Kidney (tissue), 14 donors: ENCODE measurements around the gene GSTK1. TPM values are rescaled to one million over a fixed set of nuclear protein-coding genes. Genes with fewer than 3 reads are reported as not detected.

Experiments
- DNase-seq, 5 donors: peaks; one replicate each; pipeline ENCODE4 v3.0.0-alpha.2; 2013 to 2020
- FAIRE-seq: peaks from 2 replicates; lab custom pipeline; 2012; peaks lifted over from hg19 to GRCh38; lab: Jason Lieb, UNC
- H3K27ac ChIP-seq, 2 donors: one replicate each; pipeline ENCODE4 v1.7.0; 2013; ENCODE audit warnings: low read depth in 2 of 2, low read length in 2 of 2, inconsistent platforms in 1 of 2
- H3K27me3 ChIP-seq: one replicate; pipeline ENCODE4 v1.7.1; 2013; ENCODE audit warnings: low read length, inconsistent platforms; ENCODE audit not compliant: control insufficient read depth, insufficient read depth
- H3K36me3 ChIP-seq, 3 donors: one replicate each; pipeline versions ENCODE4 v1.7.0 to v1.7.1; 2013; ENCODE audit warnings: low read length in 3 of 3, control low read depth in 1 of 3, inconsistent platforms in 1 of 3; ENCODE audit not compliant: insufficient read depth in 3 of 3, control insufficient read depth in 2 of 3
- H3K4me1 ChIP-seq, 3 donors: one replicate each; pipeline versions ENCODE4 v1.7.0 to v1.7.1; 2013; ENCODE audit warnings: low read length in 3 of 3, inconsistent platforms in 1 of 3, low read depth in 1 of 3; ENCODE audit not compliant: control insufficient read depth in 2 of 3, insufficient read depth in 2 of 3
- H3K4me3 ChIP-seq, 3 donors: one replicate each; pipeline versions ENCODE4 v1.7.0 to v1.8.1; 2013; ENCODE audit warnings: low read length in 3 of 3, control low read depth in 1 of 3, inconsistent platforms in 1 of 3
- H3K9ac ChIP-seq, 3 donors: one replicate each; pipeline versions ENCODE4 v1.7.0 to v1.7.1; 2013; ENCODE audit warnings: low read length in 3 of 3, control low read depth in 1 of 3, inconsistent platforms in 1 of 3
- H3K9me3 ChIP-seq, 3 donors: one replicate each; pipeline versions ENCODE4 v1.7.0 to v1.7.1; 2013; ENCODE audit warnings: low read length in 3 of 3, control low read depth in 1 of 3, inconsistent platforms in 1 of 3; ENCODE audit not compliant: control insufficient read depth in 2 of 3, insufficient read depth in 1 of 3
- CTCF ChIP-seq: IDR thresholded peaks from 3 replicates; pipeline ENCODE4 v1.5.1; 2012; ENCODE audit warnings: mild to moderate bottlenecking, moderate library complexity, borderline replicate concordance; ENCODE audit not compliant: insufficient read depth; ENCODE audit errors: extremely low read depth
- intact Hi-C: fragments of 100-400 bp; cut with DNase I; formaldehyde crosslinking; loops from one replicate; pipeline ENCODE4 v1.11.1; 2022
- polyA plus RNA-seq: library from polyadenylated mRNA; stranded (reverse); fragments of 350-450 nt; fragmentation: Illumina TruSeq; extraction: RNeasy Lipid Tissue Mini Kit (QIAGEN cat#74804); gene quantifications from one replicate; pipeline ENCODE4 v1.2.3, GENCODE V29; 2014; ENCODE audit warnings: low read depth, low replicate concordance; ENCODE audit not compliant: insufficient read depth
- total RNA-seq: library from RNA; stranded (reverse); fragmentation: NEBNext Ultra II Directional; extraction: Animal tissue kit (Norgen Biotek cat#: 25700); gene quantifications from one replicate; pipeline ENCODE4 v1.2.1, GENCODE V29; 2021
- donor health status: control.
- donor health status: control.
- donor health status: control.
- donor health status: control.
- donor health status: control.
- donor health status: DM: yes; HTN: yes; CAD: no.
- donor health status: Normal renal cell carcinoma (clear cell type).

Gene GSTK1
- total and polyA plus RNA-seq, 2 donors from 2014 or later: 176 to 469 TPM

GRCh38 chr7:143217806-143218205 lies 45.4 kb upstream of the GSTK1 start:
- Histone ChIP-seq H3K36me3 (no peaks in the 10 kb centered on the region), H3K4me3 (no peak overlapping the region), H3K4me1 (no peaks in the 10 kb centered on the region), H3K9me3 (no peaks in the 10 kb centered on the region), H3K27me3 (no peaks in the 10 kb centered on the region), H3K9ac (no peak overlapping the region), H3K27ac (no peak overlapping the region)
- TF ChIP-seq CTCF: no peak
- DNase-seq: no peak
- intact Hi-C loops: loop anchor here (10.0 kb wide), 1 partner anchor 363 kb away; the partner anchor contains the start of gene EPHB6
- no peak for FAIRE-seq

DNA sequence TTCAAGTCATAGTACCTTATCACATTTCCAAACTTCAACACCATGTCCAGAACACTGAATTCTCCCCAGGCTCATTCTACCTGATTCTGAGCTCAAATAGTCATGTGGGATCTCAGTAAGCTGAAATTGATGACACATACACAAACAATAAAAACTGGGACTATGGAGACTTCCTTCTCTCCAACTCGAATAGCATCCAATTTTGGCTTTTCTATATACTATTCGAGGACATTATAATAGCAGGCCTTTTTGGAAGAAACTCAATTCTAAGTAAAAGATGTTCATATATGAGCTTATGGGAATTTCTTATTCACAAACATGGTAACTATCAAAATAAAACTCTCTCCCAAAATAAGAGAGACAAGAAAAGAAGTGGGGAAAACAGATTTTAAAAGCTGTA lies 42.0 kb upstream of the GSTK1 start:
- no peak overlapping the region for H3K4me3 ChIP-seq
- no peak for TF ChIP-seq CTCF
- H3K4me1 ChIP-seq: no peaks in the 10 kb centered on the region
- H3K27ac ChIP-seq: no peak overlapping the region
- no peaks in the 10 kb centered on the region for H3K27me3 ChIP-seq
- FAIRE-seq (no peak), DNase-seq (no peak)
- H3K36me3 ChIP-seq: no peaks in the 10 kb centered on the region
- no peaks in the 10 kb centered on the region for H3K9me3 ChIP-seq
- intact Hi-C loops: no loop called here
- H3K9ac ChIP-seq: no peak overlapping the region

DNA sequence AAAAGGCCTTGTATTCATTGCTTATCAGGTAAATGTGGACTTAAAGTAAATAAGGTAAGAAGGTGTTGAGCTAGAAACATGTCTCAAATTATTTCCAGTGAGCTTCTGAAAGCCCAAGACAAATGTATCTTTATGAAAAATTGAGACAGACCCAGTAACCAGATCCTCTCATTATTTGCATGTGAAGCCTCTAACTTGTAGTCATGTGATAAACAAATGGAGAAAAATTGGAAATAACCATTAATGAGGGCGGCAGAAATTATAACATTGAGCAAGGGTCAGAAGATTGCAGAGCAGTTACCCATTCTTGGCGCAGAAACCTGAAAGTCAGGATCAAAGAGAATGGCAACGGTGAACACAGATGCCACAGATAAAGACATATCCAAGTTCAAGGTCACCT lies 41.5 kb upstream of the GSTK1 start, which contains the start of gene TAS2R40:
TAS2R40 (plus strand) TSS at position 301 of the 400 bp plus-strand sequence; CDS start at position 343, 42 bp downstream.
- H3K4me3 ChIP-seq: no peak within 1 kb of the TSS
- H3K27me3 ChIP-seq: no peaks in the 10 kb centered on the region
- no peak within 1 kb of the TSS for H3K27ac ChIP-seq
- DNase-seq (no peak), FAIRE-seq (no peak)
- TF ChIP-seq CTCF: no peak
- H3K36me3 ChIP-seq: no peaks in the 10 kb centered on the region
- intact Hi-C loops: no loop called here
- no peaks in the 10 kb centered on the region for H3K9me3 ChIP-seq
- no peaks in the 10 kb centered on the region for H3K4me1 ChIP-seq
- H3K9ac ChIP-seq: no peak within 1 kb of the TSS

DNA sequence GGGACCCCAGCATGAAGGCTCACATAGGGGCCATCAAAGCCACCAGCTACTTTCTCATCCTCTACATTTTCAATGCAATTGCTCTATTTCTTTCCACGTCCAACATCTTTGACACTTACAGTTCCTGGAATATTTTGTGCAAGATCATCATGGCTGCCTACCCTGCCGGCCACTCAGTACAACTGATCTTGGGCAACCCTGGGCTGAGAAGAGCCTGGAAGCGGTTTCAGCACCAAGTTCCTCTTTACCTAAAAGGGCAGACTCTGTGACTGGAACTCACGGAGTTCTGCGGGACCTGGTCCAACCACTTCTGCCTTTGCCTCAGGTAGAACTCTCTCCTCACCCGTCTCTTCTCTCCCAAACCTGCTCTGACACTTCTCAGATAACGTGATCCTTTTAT lies 40.5 kb upstream of the GSTK1 start:
- TF ChIP-seq CTCF: no peak
- no peak overlapping the region for H3K4me3 ChIP-seq
- H3K27me3 ChIP-seq: no peaks in the 10 kb centered on the region
- H3K36me3 ChIP-seq: no peaks in the 10 kb centered on the region
- FAIRE-seq: no peak
- no peaks in the 10 kb centered on the region for H3K4me1 ChIP-seq
- H3K9ac ChIP-seq: no peak overlapping the region
- H3K9me3 ChIP-seq: no peaks in the 10 kb centered on the region
- H3K27ac ChIP-seq: no peak overlapping the region
- intact Hi-C loops: no loop called here
- no peak for DNase-seq
